Stimulated activated naive CD8-positive, alpha-beta T cell treated with anti-CD3 and anti-CD28 coated beads, Interleukin-15, amount 100 ng/mL, for 72 hours (primary cell): Measurements from ENCODE around the gene FAM161B.
"Not testable (repeated sequence)": the region's sequence is repeated elsewhere in the genome, so short reads cannot be mapped to it uniquely, and the experiment has no call there.

ENCODE experiments used
- ATAC-seq: fragments of 150-1000 bp; cut with Tn5 transposase; 2 replicates; pipeline ENCODE4 v1.10.0; 2021; ENCODE audit warnings: mild to moderate bottlenecking, moderate library complexity
- DNase-seq, 2 donors: peaks; one replicate each; pipeline ENCODE4 v3.0.0; 2021 to 2022
- H3K27ac Mint-ChIP-seq, 2 donors: one replicate each; pipeline ENCODE4 v1.8.0; 2022; ENCODE audit warnings: mild to moderate bottlenecking in 2 of 2, mixed read lengths in 2 of 2, moderate library complexity in 2 of 2
- H3K27me3 Mint-ChIP-seq: one replicate; pipeline ENCODE4 v1.8.0; 2022; ENCODE audit warnings: mixed read lengths
- H3K4me1 Mint-ChIP-seq: one replicate; pipeline ENCODE4 v1.8.0; 2022; ENCODE audit warnings: mild to moderate bottlenecking, mixed read lengths
- H3K4me3 Mint-ChIP-seq, 2 donors: one replicate each; pipeline ENCODE4 v1.8.0; 2022; ENCODE audit warnings: mild to moderate bottlenecking in 2 of 2, mixed read lengths in 2 of 2, moderate library complexity in 1 of 2
- H3K9me3 Mint-ChIP-seq, 2 donors: one replicate each; pipeline ENCODE4 v1.8.0; 2022; ENCODE audit warnings: mixed read lengths in 2 of 2

FAM161B gene

GRCh38 chr14:73949752-73950734, at the start of gene FAM161B, which contains the start of gene COQ6:
Gene FAM161B, minus strand, starts transcription at chr14:73950094. Its CDS starts 68 bp downstream, at chr14:73950026.
Gene COQ6, plus strand, starts transcription at chr14:73950302. Its CDS starts 31 bp downstream, at chr14:73950333.
- Mint-ChIP-seq H3K4me3 (peak within 1 kb of the TSS; percentile 99 to 100), H3K27ac (peak within 1 kb of the TSS; percentile 89 to 99), H3K9me3 (no peaks in the 10 kb centered on the region), H3K27me3 (no peaks in the 10 kb centered on the region), H3K4me1 (peaks cover 17% of the 10 kb centered on the region)
- DNase-seq (peak; percentile 94 to 96), ATAC-seq (peak; percentile 97)

GRCh38 chr14:73998726-73999125, 48.8 kb upstream of the FAM161B start:
- no peak for ATAC-seq
- no peak for DNase-seq
- H3K27me3 Mint-ChIP-seq = no peaks in the 10 kb centered on the region
- H3K4me1 Mint-ChIP-seq = no peaks in the 10 kb centered on the region
- no peak overlapping the region for H3K4me3 Mint-ChIP-seq
- H3K27ac Mint-ChIP-seq = peak overlapping the region in 1 of 2 donors; percentile 8
- no peaks in the 10 kb centered on the region for H3K9me3 Mint-ChIP-seq

- Mint-ChIP-seq H3K27me3 (no peaks in the 10 kb centered on the region), H3K4me1 (no peaks in the 10 kb centered on the region), H3K4me3 (no peak overlapping the region), H3K9me3 (no peaks in the 10 kb centered on the region), H3K27ac (no peak overlapping the region)
- DNase-seq (no peak), ATAC-seq (no peak)
Observed at GRCh38 chr14:73997944-73998447, 48.1 kb upstream of the FAM161B start.

GRCh38 chr14:73997108-73997943, 47.4 kb upstream of the FAM161B start:
- Mint-ChIP-seq H3K27ac (peak overlapping the region in 1 of 2 donors; percentile 33), H3K27me3 (no peaks in the 10 kb centered on the region), H3K4me1 (no peaks in the 10 kb centered on the region)

GRCh38 chr14:73996731-73997107, 46.8 kb upstream of the FAM161B start:
- H3K4me3 Mint-ChIP-seq = no peak overlapping the region
- H3K4me1 Mint-ChIP-seq = no peaks in the 10 kb centered on the region
- H3K9me3 Mint-ChIP-seq = no peaks in the 10 kb centered on the region
- H3K27me3 Mint-ChIP-seq = no peaks in the 10 kb centered on the region
- DNase-seq (no peak), ATAC-seq (no peak)
- no peak overlapping the region for H3K27ac Mint-ChIP-seq

More at GRCh38 chr14:73997108-73997943, 47.4 kb upstream of the FAM161B start:
- DNase-seq (no peak), ATAC-seq (no peak)
- Mint-ChIP-seq H3K9me3 (no peaks in the 10 kb centered on the region), H3K4me3 (no peak overlapping the region)

- no peaks in the 10 kb centered on the region for H3K4me1 Mint-ChIP-seq
- no peaks in the 10 kb centered on the region for H3K9me3 Mint-ChIP-seq
- peak overlapping the region in 1 of 2 donors; percentile 26 for H3K27ac Mint-ChIP-seq
- H3K27me3 Mint-ChIP-seq = no peaks in the 10 kb centered on the region
- H3K4me3 Mint-ChIP-seq = no peak overlapping the region
- DNase-seq (no peak), ATAC-seq (no peak)
Observed at GRCh38 chr14:73995977-73996378, 46.1 kb upstream of the FAM161B start.

GRCh38 chr14:73994926-73995325, 45.0 kb upstream of the FAM161B start:
- not testable (repeated sequence) for H3K27me3 Mint-ChIP-seq, H3K4me3 Mint-ChIP-seq, H3K9me3 Mint-ChIP-seq, ATAC-seq, H3K4me1 Mint-ChIP-seq, H3K27ac Mint-ChIP-seq, DNase-seq

- no peaks in the 10 kb centered on the region for H3K9me3 Mint-ChIP-seq
- H3K27ac Mint-ChIP-seq = no peak overlapping the region
- no peak overlapping the region for H3K4me3 Mint-ChIP-seq
- no peaks in the 10 kb centered on the region for H3K27me3 Mint-ChIP-seq
- DNase-seq (no peak), ATAC-seq (no peak)
- H3K4me1 Mint-ChIP-seq = no peaks in the 10 kb centered on the region
Observed at GRCh38 chr14:73991092-73991491, 41.2 kb upstream of the FAM161B start.

GRCh38 chr14:73988656-73989055, 38.8 kb upstream of the FAM161B start:
- not testable (repeated sequence) for H3K4me3 Mint-ChIP-seq, DNase-seq, H3K27ac Mint-ChIP-seq, H3K27me3 Mint-ChIP-seq, H3K9me3 Mint-ChIP-seq, H3K4me1 Mint-ChIP-seq, ATAC-seq

- H3K4me1 Mint-ChIP-seq = no peaks in the 10 kb centered on the region
- no peak for DNase-seq
- H3K4me3 Mint-ChIP-seq = no peak overlapping the region
- no peaks in the 10 kb centered on the region for H3K27me3 Mint-ChIP-seq
- H3K27ac Mint-ChIP-seq = no peak overlapping the region
- H3K9me3 Mint-ChIP-seq = no peaks in the 10 kb centered on the region
- no peak for ATAC-seq
Observed at GRCh38 chr14:73988065-73988464, 38.2 kb upstream of the FAM161B start.

GRCh38 chr14:73977896-73978295, 28.0 kb upstream of the FAM161B start:
- Mint-ChIP-seq H3K4me1 (no peaks in the 10 kb centered on the region), H3K27me3 (no peaks in the 10 kb centered on the region), H3K27ac (peak overlapping the region in 1 of 2 donors; percentile 52), H3K4me3 (no peak overlapping the region), H3K9me3 (no peaks in the 10 kb centered on the region)
- no peak for DNase-seq
- ATAC-seq = no peak

- H3K9me3 Mint-ChIP-seq = no peaks in the 10 kb centered on the region
- H3K27ac Mint-ChIP-seq = peak overlapping the region in 1 of 2 donors; percentile 11
- H3K4me3 Mint-ChIP-seq = no peak overlapping the region
- no peaks in the 10 kb centered on the region for H3K4me1 Mint-ChIP-seq
- DNase-seq (no peak), ATAC-seq (no peak)
- no peaks in the 10 kb centered on the region for H3K27me3 Mint-ChIP-seq
Observed at GRCh38 chr14:73976125-73976524, 26.2 kb upstream of the FAM161B start.

- DNase-seq = no peak
- Mint-ChIP-seq H3K4me3 (no peak overlapping the region), H3K4me1 (no peaks in the 10 kb centered on the region), H3K9me3 (no peaks in the 10 kb centered on the region), H3K27me3 (no peaks in the 10 kb centered on the region), H3K27ac (no peak overlapping the region)
- ATAC-seq = no peak
Observed at GRCh38 chr14:73973497-73973896, 23.6 kb upstream of the FAM161B start.

GRCh38 chr14:73968885-73969284, 19.0 kb upstream of the FAM161B start:
- Mint-ChIP-seq H3K4me3 (no peak overlapping the region), H3K9me3 (no peaks in the 10 kb centered on the region), H3K4me1 (no peaks in the 10 kb centered on the region), H3K27me3 (no peaks in the 10 kb centered on the region), H3K27ac (no peak overlapping the region)
- ATAC-seq = no peak
- no peak for DNase-seq

- H3K4me3 Mint-ChIP-seq = no peak overlapping the region
- DNase-seq (no peak), ATAC-seq (no peak)
- no peaks in the 10 kb centered on the region for H3K9me3 Mint-ChIP-seq
- H3K27ac Mint-ChIP-seq = no peak overlapping the region
- H3K4me1 Mint-ChIP-seq = no peaks in the 10 kb centered on the region
- no peaks in the 10 kb centered on the region for H3K27me3 Mint-ChIP-seq
Observed at GRCh38 chr14:73965216-73965615, 15.3 kb upstream of the FAM161B start.
